GM03348 (cell line): ENCODE measurements around the gene LTBP3.
"Not testable (repeated sequence)": the region's sequence is repeated elsewhere in the genome, so short reads cannot be mapped to it uniquely, and the experiment has no call there.

Experiments
- DNase-seq: peaks from one replicate; pipeline ENCODE4 v3.0.0; 2012; ENCODE audit warnings: low spot score

Gene LTBP3

GRCh38 chr11:65571420-65571819 is 13.3 kb upstream of the LTBP3 start:
- DNase-seq = no peak

DNA sequence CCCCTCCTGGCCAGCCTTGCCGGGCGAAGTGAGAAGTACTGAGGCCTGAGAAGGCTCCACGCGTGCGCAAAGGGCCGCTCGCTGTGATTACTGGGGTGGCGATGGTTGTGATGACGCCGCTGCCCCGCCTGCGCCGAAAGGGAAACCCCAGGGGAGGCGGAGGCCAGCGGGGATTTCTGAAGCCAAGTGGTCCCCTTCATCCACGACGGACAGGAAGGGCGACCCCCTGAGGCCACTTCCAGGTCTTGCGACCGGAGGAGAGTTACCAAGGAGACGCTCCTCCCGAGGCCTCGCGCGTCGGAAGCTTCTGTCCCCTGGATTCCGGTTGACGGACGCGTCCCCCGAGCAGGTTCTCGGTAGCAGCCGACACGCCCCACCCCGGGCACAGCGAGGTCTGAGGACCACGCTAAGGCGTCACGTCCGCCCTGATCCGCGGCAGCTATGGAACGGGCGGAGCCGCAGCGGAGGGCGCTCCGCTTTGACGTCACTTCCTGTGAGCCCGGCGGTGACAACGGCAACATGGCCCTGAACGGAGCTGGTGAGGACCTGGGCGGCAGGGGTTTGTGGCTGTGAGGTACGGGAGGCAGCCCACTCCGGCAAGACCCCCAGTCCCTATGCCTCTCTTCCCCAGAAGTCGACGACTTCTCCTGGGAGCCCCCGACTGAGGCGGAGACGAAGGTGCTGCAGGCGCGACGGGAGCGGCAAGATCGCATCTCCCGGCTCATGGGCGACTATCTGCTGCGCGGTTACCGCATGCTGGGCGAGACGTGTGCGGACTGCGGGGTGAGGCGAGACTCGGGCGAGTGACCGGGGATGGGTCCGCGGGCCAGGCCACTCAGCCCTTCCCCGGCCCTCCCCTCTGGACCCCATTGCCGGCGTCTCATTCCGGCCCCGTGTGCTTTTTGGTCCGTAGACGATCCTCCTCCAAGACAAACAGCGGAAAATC is 12.1 kb upstream of the LTBP3 start, which contains the start of gene ZNRD2:
Gene ZNRD2, plus strand, starts transcription at position 505 of the 946 bp plus-strand sequence. Its CDS starts 15 bp downstream, at position 520.
- DNase-seq = peak; percentile 96

GRCh38 chr11:65569164-65569972 is 11.2 kb upstream of the LTBP3 start:
- DNase-seq = peak; percentile 67

DNA sequence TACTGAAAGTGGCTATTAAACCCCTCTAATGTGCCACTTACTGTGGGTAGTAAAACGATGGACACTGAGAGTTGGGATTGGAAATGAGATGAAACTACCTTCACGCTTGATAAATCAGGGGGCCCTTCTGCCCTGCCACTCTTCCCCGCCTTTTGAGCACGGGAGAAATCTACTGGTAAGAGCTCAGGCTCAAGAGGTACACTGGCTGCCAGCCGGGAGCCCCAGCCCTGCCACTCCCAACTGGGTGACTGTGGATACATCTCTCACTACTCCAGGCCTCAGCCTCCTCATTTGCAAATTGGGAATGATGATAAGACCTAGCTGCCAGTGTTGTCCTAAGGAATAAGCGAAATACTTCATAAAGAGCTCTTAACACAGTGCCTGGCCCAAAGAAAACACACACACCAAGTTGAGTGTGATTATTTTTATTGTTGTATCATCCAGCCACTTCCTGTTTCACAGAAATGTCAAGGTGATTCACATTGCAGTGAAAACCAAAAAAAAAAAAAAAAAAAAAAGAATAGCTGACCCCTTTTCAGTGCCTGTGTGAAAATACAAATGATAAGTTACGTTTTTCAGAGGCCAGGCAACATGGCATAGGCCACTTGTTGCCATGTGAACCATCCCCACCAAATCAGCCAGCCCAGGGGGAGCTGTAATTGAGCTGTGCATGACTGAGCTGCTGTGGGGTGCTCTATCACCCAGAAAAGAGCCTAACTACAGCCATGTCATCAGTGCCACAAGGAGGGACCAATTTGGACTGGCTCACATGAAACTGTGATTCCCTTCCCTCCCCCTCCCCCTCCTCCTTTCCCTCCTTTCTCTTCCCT is 7.7 kb upstream of the LTBP3 start:
- DNase-seq = no peak

- DNase-seq = not testable (repeated sequence)
Measured at GRCh38 chr11:65564879-65565559, 6.9 kb upstream of the LTBP3 start.

DNA sequence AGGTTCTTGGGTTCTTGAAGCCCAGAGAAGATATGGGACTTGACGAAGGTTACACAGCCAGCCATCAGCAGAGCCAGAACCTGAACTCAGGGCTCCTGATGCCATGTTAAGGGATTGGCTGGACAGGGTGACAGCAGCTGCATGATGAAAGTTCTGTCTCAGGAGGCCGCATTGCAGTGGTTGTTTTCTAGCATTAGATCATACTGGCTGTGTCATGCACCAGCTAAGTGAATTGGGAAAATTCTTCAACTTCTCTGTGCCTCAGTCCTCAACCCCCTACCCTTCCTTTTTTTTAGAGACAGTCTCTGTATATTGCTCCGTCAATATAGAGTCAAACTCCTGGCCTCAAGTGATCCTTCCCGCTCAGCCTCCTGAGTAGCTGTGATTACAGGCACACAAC is 5.4 kb upstream of the LTBP3 start:
- DNase-seq = no peak

GRCh38 chr11:65562788-65563187 is 4.6 kb upstream of the LTBP3 start:
- no peak for DNase-seq

DNA sequence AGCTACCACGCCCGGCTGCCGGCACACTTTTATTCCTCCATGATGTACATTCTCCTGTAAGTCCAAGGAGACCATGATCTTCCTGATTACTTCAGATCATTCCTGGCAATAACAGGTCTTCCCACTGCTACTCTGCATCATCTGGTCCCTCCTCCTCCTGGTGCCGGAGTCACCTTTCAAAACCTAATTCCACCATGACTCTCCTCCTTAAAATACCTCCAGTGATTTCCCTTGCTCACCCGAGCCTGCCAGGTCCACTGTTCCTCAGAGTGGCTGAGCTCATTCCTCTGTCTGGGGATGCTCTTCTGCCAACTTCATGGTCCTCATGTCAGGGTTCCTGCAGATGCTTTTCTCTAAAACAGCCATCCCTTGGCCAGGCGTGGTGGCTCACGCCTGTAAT is 3.9 kb upstream of the LTBP3 start:
- no peak for DNase-seq

DNA sequence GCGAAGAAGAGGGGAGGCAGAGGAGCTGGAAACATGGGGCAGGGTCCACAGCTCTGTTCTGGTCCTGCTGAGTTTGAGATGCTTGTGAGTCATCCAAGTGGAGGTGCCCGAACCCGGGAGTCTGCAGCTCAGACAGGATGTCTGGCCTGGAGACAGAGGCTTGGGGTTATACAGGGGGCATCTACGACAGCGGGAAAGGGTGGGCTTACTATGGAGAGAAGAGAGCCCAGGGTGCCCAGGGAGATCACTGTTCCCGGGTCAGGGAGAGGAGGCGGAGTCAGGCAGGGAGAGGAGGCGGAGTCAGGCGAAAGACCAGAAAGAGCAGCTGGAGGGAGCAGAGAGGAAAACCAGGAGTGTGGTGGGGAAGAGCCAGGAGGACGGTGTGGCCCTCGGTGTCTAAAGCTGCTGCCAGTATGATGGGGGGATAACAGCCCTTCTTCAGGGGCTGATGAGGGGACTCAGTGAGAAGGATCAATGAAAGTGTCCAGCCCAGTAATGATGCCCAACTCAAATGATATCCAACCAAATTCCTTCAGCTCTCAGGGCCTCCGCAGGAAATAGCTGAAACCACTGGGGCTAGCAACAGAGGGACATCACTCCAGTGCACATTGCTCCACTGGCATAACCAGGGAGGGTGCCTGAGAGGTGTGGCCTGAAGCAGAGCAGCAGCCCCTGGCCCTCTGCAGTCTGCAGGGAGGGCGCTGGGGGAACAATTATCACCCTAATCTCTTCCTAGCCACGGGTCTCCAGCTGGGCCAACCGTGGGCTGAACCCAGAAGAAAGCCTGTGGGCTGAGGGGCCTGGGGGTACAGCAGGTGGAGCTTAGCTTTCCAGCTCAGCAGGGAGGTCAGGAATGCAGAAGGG is 2.6 kb upstream of the LTBP3 start:
- DNase-seq = peak; percentile 60

DNA sequence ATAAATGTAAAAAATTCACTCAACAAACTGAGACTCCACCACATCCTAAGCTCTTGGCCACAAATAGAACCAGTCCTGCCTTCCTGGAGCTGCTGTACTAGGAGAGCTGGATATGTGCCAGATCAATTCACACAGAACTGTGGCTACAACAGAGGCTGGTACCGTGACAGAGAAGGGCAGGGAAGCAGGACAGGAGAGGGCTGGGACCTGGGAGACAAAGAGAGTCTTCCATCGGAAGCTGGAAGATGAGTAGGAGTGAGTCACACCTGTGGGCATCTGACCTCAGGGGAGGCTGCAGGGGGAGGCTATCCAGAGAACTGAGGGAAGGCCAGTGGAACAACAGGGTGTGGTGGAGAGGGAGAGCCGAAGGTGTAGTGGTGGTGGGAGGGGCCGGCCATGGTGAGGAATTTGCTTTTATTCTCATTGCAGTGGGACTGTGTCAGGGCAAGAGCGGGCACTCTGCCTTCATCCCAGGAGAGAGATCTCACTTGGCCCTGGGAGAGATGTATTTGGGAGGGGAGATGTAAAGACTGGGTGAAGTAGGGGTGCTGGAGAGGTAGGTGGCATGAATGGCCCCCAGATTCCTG is 1.9 kb upstream of the LTBP3 start:
- DNase-seq = no peak

- DNase-seq = no peak
Measured at GRCh38 chr11:65559535-65559934, 1.4 kb upstream of the LTBP3 start.

GRCh38 chr11:65558930-65559509 is 861 bp upstream of the LTBP3 start:
- peak; percentile 73 for DNase-seq

- DNase-seq = peak; percentile 25
Measured at GRCh38 chr11:65557280-65558001, 718 bp downstream of the LTBP3 start.

DNA sequence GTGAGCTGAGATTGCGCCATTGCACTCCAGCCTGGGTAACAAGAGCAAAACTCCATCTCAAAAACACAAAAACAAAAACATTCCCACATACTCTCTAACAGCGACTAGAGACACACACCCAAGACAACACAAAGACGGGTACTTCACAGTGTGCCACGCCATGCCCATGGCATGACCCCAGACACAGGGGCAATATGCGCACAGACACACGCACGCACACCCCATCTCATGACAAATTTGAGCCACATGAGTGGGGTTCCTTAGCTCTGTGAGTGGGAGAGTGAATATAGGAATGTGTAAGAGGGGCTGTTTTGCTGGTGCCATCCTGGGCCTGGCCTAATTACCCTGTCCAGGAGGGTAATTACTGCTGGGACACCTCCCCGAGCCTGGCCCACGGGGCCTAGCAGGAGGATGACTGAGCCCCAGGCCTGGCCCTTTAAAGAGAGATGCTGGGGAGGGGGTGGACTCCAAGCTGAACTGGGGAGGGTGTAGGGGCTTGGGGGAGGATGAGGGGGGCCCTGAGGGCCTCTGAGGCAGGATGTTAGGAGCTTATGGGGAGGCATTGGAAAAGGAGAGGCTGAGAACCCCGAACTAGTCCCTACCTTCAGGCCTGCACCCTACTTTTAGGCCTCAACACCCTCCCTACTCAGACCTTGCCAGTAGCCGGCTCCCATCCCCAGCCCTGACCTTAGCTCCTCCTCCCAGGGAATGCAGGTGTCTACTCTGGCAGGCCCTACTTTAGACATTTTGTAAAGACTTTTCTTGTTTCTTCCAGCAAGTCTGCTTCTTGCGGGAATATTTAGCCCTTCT is 1.5 kb downstream of the LTBP3 start:
- no peak for DNase-seq

DNA sequence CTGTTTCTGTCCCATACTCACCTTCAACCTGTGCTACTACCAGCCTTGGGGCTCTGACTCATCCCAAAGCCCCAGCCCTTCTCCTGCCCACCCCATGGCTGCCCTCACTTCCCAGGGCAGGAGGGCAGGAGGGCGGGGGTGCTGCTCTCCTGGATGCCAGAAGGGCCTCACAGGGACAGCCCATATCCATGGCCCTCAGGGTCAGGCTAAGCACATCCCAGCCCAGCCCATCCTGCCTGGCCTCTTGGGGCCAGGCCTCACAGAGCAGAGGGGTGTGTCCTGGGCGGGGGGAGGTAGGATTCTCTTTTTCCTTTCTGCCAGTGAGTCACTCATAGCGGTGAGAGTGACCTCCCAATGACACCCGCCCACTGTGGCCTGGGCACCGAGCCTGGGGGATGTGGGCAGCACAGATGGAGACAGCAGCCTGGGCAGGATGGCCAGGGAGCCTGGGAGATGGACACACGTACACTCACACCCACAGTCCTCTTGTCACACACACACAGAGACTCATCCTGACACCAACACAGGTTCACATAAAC is 2.4 kb downstream of the LTBP3 start:
- peak; percentile 92 for DNase-seq

GRCh38 chr11:65554842-65555430 is 3.2 kb downstream of the LTBP3 start:
- DNase-seq = no peak

- no peak for DNase-seq
Measured at GRCh38 chr11:65554057-65554818, 3.9 kb downstream of the LTBP3 start.
